OCI-LY7 (cell line): ENCODE results near the gene APBB2. TPM values are rescaled to one million over a fixed set of nuclear protein-coding genes. Genes with fewer than 3 reads are reported as not detected.

ENCODE experiments used
- BruUV-seq: library from RNA; stranded (reverse); fragments of 400-500 nt; replicated peaks from 2 replicates; lab custom pipeline; 2021; lab: Mats Ljungman, UMichigan
- CTCF ChIA-PET: fragments of 300-600 bp; sonication (Branson Sonifier 250); formaldehyde crosslinking; loops from one replicate; lab custom pipeline; 2022; ENCODE audit warnings: antibody characterized with exemption; ENCODE audit not compliant: unreplicated experiment; lab: Charles Lee
- POLR2A ChIA-PET: fragments of 300-600 bp; sonication (Branson Sonifier 250); formaldehyde crosslinking; loops from one replicate; lab custom pipeline; 2022; ENCODE audit warnings: antibody characterized with exemption; lab: Charles Lee
- DNase-seq: peaks from one replicate; pipeline ENCODE4 v3.0.0-alpha.2; 2015; ENCODE audit warnings: low spot score
- H2AFZ ChIP-seq: fragments of 200-600 bp; sonication (generic), shearing (Covaris generic); 2 replicates; pipeline ENCODE4 v1.6.1; 2014; ENCODE audit warnings: mild to moderate bottlenecking, antibody characterized with exemption, low read length, moderate library complexity
- H3K27ac ChIP-seq: fragments of 200-600 bp; sonication (generic); 2 replicates; pipeline ENCODE4 v1.5.1; 2014; ENCODE audit warnings: mixed run types, low read depth, mild to moderate bottlenecking, moderate library complexity, low read length, inconsistent platforms; ENCODE audit not compliant: poor library complexity, severe bottlenecking
- H3K36me3 ChIP-seq: fragments of 200-600 bp; sonication (generic); 2 replicates; pipeline ENCODE4 v1.6.1; 2014; ENCODE audit warnings: mild to moderate bottlenecking, antibody characterized with exemption, low read length, moderate library complexity, mixed read lengths; ENCODE audit not compliant: insufficient read depth
- H3K4me1 ChIP-seq: fragments of 200-600 bp; sonication (generic); 2 replicates; pipeline ENCODE4 v1.5.1; 2014; ENCODE audit warnings: mild to moderate bottlenecking, low read length; ENCODE audit not compliant: insufficient read depth, poor library complexity, severe bottlenecking
- H3K4me2 ChIP-seq: fragments of 200-600 bp; sonication (generic); 2 replicates; pipeline ENCODE4 v1.6.1; 2014; ENCODE audit warnings: mild to moderate bottlenecking, low read length
- H3K4me3 ChIP-seq: fragments of 200-600 bp; sonication (generic); 2 replicates; pipeline ENCODE4 v1.5.1; 2014; ENCODE audit warnings: mild to moderate bottlenecking, low read depth, low read length; ENCODE audit not compliant: poor library complexity, severe bottlenecking
- H3K79me2 ChIP-seq: fragments of 200-600 bp; sonication (generic); 2 replicates; pipeline ENCODE4 v1.6.1; 2016; ENCODE audit warnings: low read depth, mild to moderate bottlenecking, low read length, moderate library complexity, mixed read lengths; ENCODE audit not compliant: insufficient read depth
- H3K9me2 ChIP-seq: fragments of 200-600 bp; sonication (generic); 2 replicates; pipeline ENCODE4 v1.6.1; 2016; ENCODE audit warnings: mild to moderate bottlenecking, low read length, mixed read lengths; ENCODE audit not compliant: insufficient read depth
- H3K9me3 ChIP-seq: fragments of 200-600 bp; sonication (generic); 2 replicates; pipeline ENCODE4 v1.6.1; 2014; ENCODE audit warnings: mild to moderate bottlenecking, mixed run types, low read length, mixed read lengths
- H4K20me1 ChIP-seq: fragments of 200-600 bp; sonication (generic); 2 replicates; pipeline ENCODE4 v1.6.1; 2014; ENCODE audit warnings: mild to moderate bottlenecking, antibody characterized with exemption, low read length, moderate library complexity, mixed read lengths; ENCODE audit not compliant: insufficient read depth
- CTCF ChIP-seq: fragments of 200-600 bp; sonication (generic); conservative IDR thresholded peaks from 2 replicates; pipeline ENCODE4 v1.5.1; 2014; ENCODE audit warnings: mild to moderate bottlenecking, antibody characterized with exemption, low read length, moderate library complexity, mixed read lengths
- EZH2phosphoT487 ChIP-seq: fragments of 200-600 bp; sonication (generic); IDR thresholded peaks from 2 replicates; pipeline ENCODE4 v1.6.1; 2018; ENCODE audit warnings: low read depth, borderline replicate concordance, mild to moderate bottlenecking, mixed run types, antibody characterized with exemption, low read length, moderate library complexity, mixed read lengths
- intact Hi-C: fragments of 100-400 bp; cut with micrococcal nuclease; formaldehyde crosslinking; loops from one replicate; pipeline ENCODE4 v1.10.0; 2022; ENCODE audit not compliant: unreplicated experiment
- total RNA-seq, 2 experiments: library from RNA; depleted of rRNA in 1 of 2; stranded (reverse); fragments of >200 nt in 1 of 2; shearing (Covaris generic) in 1 of 2; gene quantifications; 2 replicates each; pipeline ENCODE4 v1.2.3, GENCODE V29; 2014 to 2022

The APBB2 gene
- total RNA-seq, 2 experiments from 2014 or later: 66.4 to 88.5 TPM

GRCh38 chr4:41122775-41123174, 91.6 kb downstream of the APBB2 start:
- H3K36me3 ChIP-seq: no peaks in the 10 kb centered on the region
- no peak overlapping the region for H3K27ac ChIP-seq
- H2AFZ ChIP-seq: no peak overlapping the region
- TF ChIP-seq CTCF (no peak), EZH2phosphoT487 (no peak)
- H3K4me1 ChIP-seq: no peaks in the 10 kb centered on the region
- no peaks in the 10 kb centered on the region for H3K79me2 ChIP-seq
- no peaks in the 10 kb centered on the region for H4K20me1 ChIP-seq
- DNase-seq: no peak
- CTCF ChIA-PET: no interaction called here
- no peak overlapping the region for H3K4me2 ChIP-seq
- H3K9me3 ChIP-seq: no peaks in the 10 kb centered on the region
- POLR2A ChIA-PET: no interaction called here
- no TSS peak for BruUV-seq
- H3K4me3 ChIP-seq: no peak overlapping the region
- intact Hi-C loops: no loop called here
- H3K9me2 ChIP-seq: no peaks in the 10 kb centered on the region

GRCh38 chr4:41122309-41122708, 92.0 kb downstream of the APBB2 start:
- ChIA-PET POLR2A (interaction anchor here (0.6 kb wide), 1 partner anchor 101 kb away, joined by 6 read pairs; no protein-coding TSS in a partner anchor), CTCF (no interaction called here)

More at GRCh38 chr4:41122309-41122708, 92.0 kb downstream of the APBB2 start:
- DNase-seq: no peak
- Histone ChIP-seq H3K4me1 (no peaks in the 10 kb centered on the region), H2AFZ (no peak overlapping the region), H3K36me3 (no peaks in the 10 kb centered on the region), H3K4me3 (no peak overlapping the region), H3K4me2 (no peak overlapping the region), H3K27ac (no peak overlapping the region), H3K79me2 (no peaks in the 10 kb centered on the region), H3K9me2 (no peaks in the 10 kb centered on the region), H3K9me3 (no peaks in the 10 kb centered on the region), H4K20me1 (no peaks in the 10 kb centered on the region)
- intact Hi-C loops: no loop called here
- no peak for TF ChIP-seq CTCF
- TF ChIP-seq EZH2phosphoT487: no peak
- no TSS peak for BruUV-seq
